Lung (tissue), 12 donors: ENCODE data around the gene C1RL. TPM values are rescaled to one million over a fixed set of nuclear protein-coding genes. Genes with fewer than 3 reads are reported as not detected.
A peak's percentile ranks its signal among the peaks of the same experiment; 100 is the strongest.

Experiments used
- ATAC-seq: fragments of 200-7000 bp; cut with Tn5 transposase; one replicate; pipeline ENCODE4 v1.9.1; 2020; ENCODE audit warnings: moderate number of reproducible peaks; ENCODE audit not compliant: insufficient read depth, low FRiP score
- DNase-seq, 3 donors: peaks; one replicate each; pipeline ENCODE4 v3.0.0-alpha.2; 2013 to 2017
- H3K27ac ChIP-seq, 2 donors: one replicate each; pipeline ENCODE4 v1.5.1; 2013; ENCODE audit warnings: mild to moderate bottlenecking in 2 of 2, moderate library complexity in 2 of 2, control low read depth in 1 of 2, inconsistent platforms in 1 of 2, low read depth in 1 of 2, low read length in 1 of 2
- H3K27me3 ChIP-seq, 3 donors: one replicate each; pipeline ENCODE4 v1.5.1; 2013; ENCODE audit warnings: low read length in 2 of 3; ENCODE audit not compliant: control insufficient read depth in 3 of 3, insufficient read depth in 3 of 3
- H3K36me3 ChIP-seq, 4 donors: one replicate each; pipeline ENCODE4 v1.5.1; 2013; ENCODE audit warnings: low read length in 4 of 4, mild to moderate bottlenecking in 1 of 4, moderate library complexity in 1 of 4; ENCODE audit not compliant: control insufficient read depth in 4 of 4, insufficient read depth in 4 of 4
- H3K4me1 ChIP-seq, 5 donors: one replicate each; pipeline ENCODE4 v1.5.1; 2013; ENCODE audit warnings: low read length in 5 of 5, mild to moderate bottlenecking in 2 of 5, moderate library complexity in 1 of 5; ENCODE audit not compliant: control insufficient read depth in 5 of 5, insufficient read depth in 5 of 5
- H3K4me3 ChIP-seq: one replicate; pipeline ENCODE4 v1.5.1; 2013; ENCODE audit warnings: mild to moderate bottlenecking, control low read depth, moderate library complexity
- H3K9ac ChIP-seq, 2 donors: one replicate each; pipeline ENCODE4 v1.5.1; 2013; ENCODE audit warnings: low read length in 2 of 2, control low read depth in 1 of 2; ENCODE audit not compliant: insufficient read depth in 1 of 2
- H3K9me3 ChIP-seq, 4 donors: one replicate each; pipeline ENCODE4 v1.5.1; 2013; ENCODE audit warnings: low read length in 3 of 4, mild to moderate bottlenecking in 1 of 4, moderate library complexity in 1 of 4; ENCODE audit not compliant: control insufficient read depth in 4 of 4, insufficient read depth in 3 of 4
- WGBS, 2 donors: extraction: QIAGEN DNeasy Blood & Tissue Kit; methylation state at CpG; one replicate each; pipeline ENCODE4 v1.1.7; 2013; 5-methylcytosine and 5-hydroxymethylcytosine counted together
- polyA plus RNA-seq, 2 donors: library from polyadenylated mRNA; stranded (reverse); fragments of 200-250 nt; gene quantifications; one replicate each; pipeline ENCODE4 v1.2.1, GENCODE V29; 2013
- total RNA-seq, 2 donors: library from RNA; depleted of rRNA in 1 of 2; stranded (reverse); fragments of >200 nt in 1 of 2; gene quantifications; one replicate each; pipeline ENCODE4 v1.2.1, GENCODE V29; 2014 to 2021
- TF ChIP-seq, protein P1 (sequence below): IDR thresholded peaks from 2 replicates; pipeline ENCODE4 v1.5.1; 2012; ENCODE audit warnings: mild to moderate bottlenecking; ENCODE audit errors: control extremely low read depth, extremely low read depth
- donor health status: control.
- donor health status: control.
- donor health status: Bipolar disorder and iron deficiency.
- donor health status: healthy.
- donor health status: DM: yes; HTN: yes; CAD: no.

C1RL gene
- total and polyA plus RNA-seq, 4 donors, result 60.5 to 116 (median 86.5) TPM

DNA sequence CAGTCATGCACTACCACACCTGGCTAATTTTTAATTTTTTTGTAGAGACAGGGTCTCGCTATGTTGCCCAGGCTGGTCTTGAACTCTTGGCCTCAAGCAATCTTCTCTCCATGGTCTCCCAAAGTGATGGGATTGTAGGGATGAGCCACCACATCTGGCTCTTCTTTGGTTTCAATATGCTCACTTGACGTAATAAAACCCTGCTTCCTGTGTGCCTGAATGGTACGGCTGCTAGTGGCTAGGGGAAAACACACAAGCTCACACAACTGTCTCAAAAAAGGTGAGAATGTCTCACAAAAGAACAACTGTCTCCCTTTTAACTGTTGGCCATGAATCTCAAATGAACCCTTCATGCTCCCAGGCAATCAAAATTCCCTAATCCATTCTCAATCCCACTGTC lies 33.5 kb downstream of the C1RL start:
- WGBS, 2 donors, result 69 to 83% methylated on average over 3 of the region's 3 CpGs

DNA sequence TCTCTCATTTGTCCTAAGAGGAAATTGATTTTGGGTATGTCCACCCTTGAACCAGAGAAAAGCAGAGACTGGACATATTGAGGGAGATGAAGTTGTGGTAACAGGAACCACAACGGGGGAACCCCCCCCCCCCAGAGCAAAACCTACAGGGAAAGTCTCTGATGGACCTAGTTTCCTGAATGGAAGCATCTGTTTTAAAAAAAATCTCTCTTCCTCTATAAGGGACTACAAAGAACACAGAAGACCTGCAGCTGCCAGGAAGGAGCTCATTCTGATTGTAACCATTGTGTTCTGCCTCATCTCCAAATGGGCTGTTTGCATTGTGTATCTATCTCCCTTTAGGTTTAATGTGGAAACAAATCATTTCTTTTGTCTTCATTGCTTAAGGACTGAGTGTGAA lies 35.1 kb downstream of the C1RL start:
- WGBS, 2 donors, result 25 to 33% methylated on average over 1 of the region's 1 CpG
- Histone ChIP-seq H3K36me3 (peaks cover 0 to 5% (median 2%) of the 10 kb centered on the region in 4 donors), H3K9ac (no peak overlapping the region), H3K9me3 (no peaks in the 10 kb centered on the region), H3K4me1 (no peaks in the 10 kb centered on the region), H3K27ac (no peak overlapping the region), H3K27me3 (no peaks in the 10 kb centered on the region), H3K4me3 (no peak overlapping the region)
- peak in 1 of 3 donors; percentile 22 for DNase-seq
- no peak for ATAC-seq
- TF ChIP-seq, protein P1, sequence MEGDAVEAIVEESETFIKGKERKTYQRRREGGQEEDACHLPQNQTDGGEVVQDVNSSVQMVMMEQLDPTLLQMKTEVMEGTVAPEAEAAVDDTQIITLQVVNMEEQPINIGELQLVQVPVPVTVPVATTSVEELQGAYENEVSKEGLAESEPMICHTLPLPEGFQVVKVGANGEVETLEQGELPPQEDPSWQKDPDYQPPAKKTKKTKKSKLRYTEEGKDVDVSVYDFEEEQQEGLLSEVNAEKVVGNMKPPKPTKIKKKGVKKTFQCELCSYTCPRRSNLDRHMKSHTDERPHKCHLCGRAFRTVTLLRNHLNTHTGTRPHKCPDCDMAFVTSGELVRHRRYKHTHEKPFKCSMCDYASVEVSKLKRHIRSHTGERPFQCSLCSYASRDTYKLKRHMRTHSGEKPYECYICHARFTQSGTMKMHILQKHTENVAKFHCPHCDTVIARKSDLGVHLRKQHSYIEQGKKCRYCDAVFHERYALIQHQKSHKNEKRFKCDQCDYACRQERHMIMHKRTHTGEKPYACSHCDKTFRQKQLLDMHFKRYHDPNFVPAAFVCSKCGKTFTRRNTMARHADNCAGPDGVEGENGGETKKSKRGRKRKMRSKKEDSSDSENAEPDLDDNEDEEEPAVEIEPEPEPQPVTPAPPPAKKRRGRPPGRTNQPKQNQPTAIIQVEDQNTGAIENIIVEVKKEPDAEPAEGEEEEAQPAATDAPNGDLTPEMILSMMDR, result no peak

More for the DNA sequence above, 33.5 kb downstream of the C1RL start:
- TF ChIP-seq, protein P1, result no peak
- H3K36me3 ChIP-seq, result peaks cover 0 to 5% (median under 1%) of the 10 kb centered on the region in 4 donors
- H3K27ac ChIP-seq, result peak overlapping the region in 1 of 2 donors; percentile 7
- DNase-seq (no peak), ATAC-seq (no peak)
- H3K27me3 ChIP-seq, result no peaks in the 10 kb centered on the region
- H3K9me3 ChIP-seq, result no peaks in the 10 kb centered on the region
- H3K4me3 ChIP-seq, result no peak overlapping the region
- no peak overlapping the region for H3K9ac ChIP-seq
- peaks cover 0 to 4% (median 0%) of the 10 kb centered on the region in 5 donors for H3K4me1 ChIP-seq

DNA sequence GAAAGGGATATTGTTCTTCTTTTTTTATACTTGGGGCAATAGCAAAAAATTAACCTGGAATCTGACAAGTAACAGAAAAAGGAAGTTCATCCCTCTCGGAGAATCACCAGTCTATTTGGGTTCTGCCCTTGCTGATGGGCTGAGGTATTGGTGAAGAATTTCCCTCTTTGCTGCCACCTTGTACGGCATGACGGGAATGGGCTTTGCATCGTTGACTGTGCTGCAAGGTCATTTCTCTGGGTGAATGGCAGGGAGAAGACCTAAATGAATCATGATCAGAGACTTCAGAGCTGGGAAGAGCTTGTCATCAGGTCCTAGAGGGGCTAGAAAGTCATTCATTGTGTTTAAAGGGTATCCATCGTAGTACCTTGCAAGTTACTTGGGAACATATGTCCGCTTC lies 36.5 kb downstream of the C1RL start:
- no peak overlapping the region for H3K27ac ChIP-seq
- no peaks in the 10 kb centered on the region for H3K27me3 ChIP-seq
- ATAC-seq (no peak), DNase-seq (no peak)
- WGBS, 2 donors, result 86 to 90% methylated on average over 6 of the region's 6 CpGs
- peaks cover 0 to 6% (median 4%) of the 10 kb centered on the region in 4 donors for H3K36me3 ChIP-seq
- H3K4me1 ChIP-seq, result peaks cover 0 to 1% (median 0%) of the 10 kb centered on the region in 5 donors
- TF ChIP-seq, protein P1, result no peak
- H3K9ac ChIP-seq, result no peak overlapping the region
- H3K9me3 ChIP-seq, result no peaks in the 10 kb centered on the region
- no peak overlapping the region for H3K4me3 ChIP-seq

DNA sequence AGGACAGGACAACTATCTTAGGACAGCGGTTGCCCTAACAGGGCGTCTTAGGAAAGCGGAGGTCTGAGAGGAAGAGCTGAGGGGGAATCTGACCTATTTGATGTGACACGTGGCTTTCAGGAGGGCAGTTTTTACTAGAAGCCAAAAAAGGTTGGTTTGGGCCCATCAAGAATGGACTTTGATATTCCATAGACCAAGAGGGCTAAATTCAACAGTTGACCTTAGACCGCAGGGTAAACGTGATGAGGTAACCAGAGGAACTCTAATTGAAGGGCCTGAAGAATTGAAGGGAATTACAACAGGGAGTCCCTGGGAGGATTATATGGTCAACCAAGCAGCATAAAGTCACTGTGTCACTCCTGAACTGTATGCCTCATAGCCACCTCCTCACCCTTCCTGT lies 37.0 kb downstream of the C1RL start:
- H3K4me3 ChIP-seq, result no peak overlapping the region
- 91% methylated on average over 6 of the region's 6 CpGs for WGBS, 2 donors
- H3K27me3 ChIP-seq, result no peaks in the 10 kb centered on the region
- no peaks in the 10 kb centered on the region for H3K9me3 ChIP-seq
- peaks cover 0 to 1% (median 0%) of the 10 kb centered on the region in 5 donors for H3K4me1 ChIP-seq
- TF ChIP-seq, protein P1, result no peak
- no peak for ATAC-seq
- no peak for DNase-seq
- no peak overlapping the region for H3K27ac ChIP-seq
- peaks cover 0 to 8% (median 6%) of the 10 kb centered on the region in 4 donors for H3K36me3 ChIP-seq
- H3K9ac ChIP-seq, result no peak overlapping the region
